Uterus (tissue), 4 donors: ENCODE data around the gene HSD3B7. TPM values are rescaled to one million over a fixed set of nuclear protein-coding genes. Genes with fewer than 3 reads are reported as not detected.

ENCODE experiments used
- DNase-seq, 2 donors: peaks; one replicate each; pipeline ENCODE4 v3.0.0-alpha.2; 2019 to 2020
- H3K27ac ChIP-seq, 2 donors: fragments of 200-600 bp; sonication (generic); 1 replicate in 1 of 2; 2 replicates in 1 of 2; pipeline ENCODE4 v1.5.1; 2016 to 2018
- H3K27me3 ChIP-seq, 2 donors: fragments of 200-600 bp; sonication (generic); one replicate each; pipeline ENCODE4 v1.5.1; 2018 to 2019; ENCODE audit warnings: control low read depth in 1 of 2
- H3K36me3 ChIP-seq, 2 donors: fragments of 200-600 bp; sonication (generic); one replicate each; pipeline ENCODE4 v1.5.1; 2019; ENCODE audit warnings: control low read depth in 1 of 2
- H3K4me1 ChIP-seq, 2 donors: fragments of 200-600 bp; sonication (generic); one replicate each; pipeline ENCODE4 v1.5.1; 2018 to 2019; ENCODE audit warnings: control low read depth in 1 of 2
- H3K4me3 ChIP-seq, 2 donors: fragments of 200-600 bp; sonication (generic); 1 replicate in 1 of 2; 2 replicates in 1 of 2; pipeline ENCODE4 v1.5.1; 2018 to 2019; ENCODE audit warnings: mild to moderate bottlenecking in 1 of 2
- H3K9me3 ChIP-seq, 2 donors: fragments of 200-600 bp; sonication (generic); one replicate each; pipeline ENCODE4 v1.5.1; 2019; ENCODE audit warnings: control low read depth in 1 of 2
- CTCF ChIP-seq, 4 experiments: fragments of 200-600 bp in 2 of 4; fragments of 450-650 bp in 2 of 4; sonication (generic) in 2 of 4; IDR thresholded peaks; one replicate each; pipeline ENCODE4 v1.5.1; 2016 to 2019; ENCODE audit warnings: antibody characterized with exemption in 4 of 4, mild to moderate bottlenecking in 2 of 4, moderate library complexity in 1 of 4
- POLR2A ChIP-seq, 2 donors: fragments of 450-650 bp; IDR thresholded peaks; one replicate each; pipeline ENCODE4 v1.6.1; 2016; ENCODE audit warnings: antibody characterized with exemption in 2 of 2, mild to moderate bottlenecking in 1 of 2, moderate library complexity in 1 of 2
- intact Hi-C: fragments of 100-400 bp; cut with DNase I; formaldehyde crosslinking; loops from one replicate; pipeline ENCODE4 v1.15.1; 2023; ENCODE audit warnings: low total_unique reads
- total RNA-seq, 4 donors: library from RNA; depleted of rRNA in 3 of 4; stranded (reverse); fragments of >200 nt in 3 of 4; gene quantifications; one replicate each; pipeline versions ENCODE4 v1.1.0 to v1.2.4, GENCODE V29; 2014 to 2023
- donor health status: DM: yes; HTN: yes; CAD: no.

The HSD3B7 gene
- total RNA-seq, 4 donors from 2014 or later: 7.2 to 18.0 (median 11.3) TPM

GRCh38 chr16:31001507-31002249 is 16.7 kb downstream of the HSD3B7 start:
- Histone ChIP-seq H3K9me3 (no peaks in the 10 kb centered on the region), H3K27me3 (no peaks in the 10 kb centered on the region), H3K4me1 (no peaks in the 10 kb centered on the region), H3K36me3 (no peaks in the 10 kb centered on the region), H3K27ac (no peak overlapping the region), H3K4me3 (no peak overlapping the region)
- intact Hi-C loops: no loop called here
- no peak for DNase-seq
- TF ChIP-seq CTCF (IDR thresholded peaks at IDR 0.05): no peak
- TF ChIP-seq POLR2A (IDR thresholded peaks at IDR 0.05): no peak

- intact Hi-C loops: no loop called here
- DNase-seq: no peak
- TF ChIP-seq CTCF (IDR thresholded peaks at IDR 0.05): no peak
- no peak for TF ChIP-seq POLR2A (IDR thresholded peaks at IDR 0.05)
Observed at GRCh38 chr16:31002250-31002700, 17.3 kb downstream of the HSD3B7 start.

GRCh38 chr16:31002862-31003341 is 17.9 kb downstream of the HSD3B7 start:
- Histone ChIP-seq H3K27ac (no peak overlapping the region), H3K9me3 (no peaks in the 10 kb centered on the region), H3K36me3 (no peaks in the 10 kb centered on the region), H3K4me3 (no peak overlapping the region), H3K4me1 (no peaks in the 10 kb centered on the region), H3K27me3 (no peaks in the 10 kb centered on the region)
- TF ChIP-seq POLR2A (IDR thresholded peaks at IDR 0.05) (no peak), CTCF (IDR thresholded peaks at IDR 0.05) (no peak)
- DNase-seq: no peak
- intact Hi-C loops: no loop called here

More at GRCh38 chr16:31002250-31002700, 17.3 kb downstream of the HSD3B7 start:
- Histone ChIP-seq H3K27me3 (no peaks in the 10 kb centered on the region), H3K4me3 (no peak overlapping the region), H3K9me3 (no peaks in the 10 kb centered on the region), H3K36me3 (no peaks in the 10 kb centered on the region), H3K4me1 (no peaks in the 10 kb centered on the region), H3K27ac (no peak overlapping the region)

- H3K27ac ChIP-seq: no peak overlapping the region
Observed at GRCh38 chr16:31003744-31004143, 18.7 kb downstream of the HSD3B7 start.

More at GRCh38 chr16:31003744-31004143, 18.7 kb downstream of the HSD3B7 start:
- Histone ChIP-seq H3K27me3 (no peaks in the 10 kb centered on the region), H3K4me1 (no peaks in the 10 kb centered on the region), H3K36me3 (no peaks in the 10 kb centered on the region), H3K4me3 (no peak overlapping the region), H3K9me3 (no peaks in the 10 kb centered on the region)
- TF ChIP-seq POLR2A (IDR thresholded peaks at IDR 0.05) (no peak), CTCF (IDR thresholded peaks at IDR 0.05) (no peak)
- intact Hi-C loops: no loop called here
- DNase-seq: no peak
